ENCODE measurements around the gene C19orf85.

DNA sequence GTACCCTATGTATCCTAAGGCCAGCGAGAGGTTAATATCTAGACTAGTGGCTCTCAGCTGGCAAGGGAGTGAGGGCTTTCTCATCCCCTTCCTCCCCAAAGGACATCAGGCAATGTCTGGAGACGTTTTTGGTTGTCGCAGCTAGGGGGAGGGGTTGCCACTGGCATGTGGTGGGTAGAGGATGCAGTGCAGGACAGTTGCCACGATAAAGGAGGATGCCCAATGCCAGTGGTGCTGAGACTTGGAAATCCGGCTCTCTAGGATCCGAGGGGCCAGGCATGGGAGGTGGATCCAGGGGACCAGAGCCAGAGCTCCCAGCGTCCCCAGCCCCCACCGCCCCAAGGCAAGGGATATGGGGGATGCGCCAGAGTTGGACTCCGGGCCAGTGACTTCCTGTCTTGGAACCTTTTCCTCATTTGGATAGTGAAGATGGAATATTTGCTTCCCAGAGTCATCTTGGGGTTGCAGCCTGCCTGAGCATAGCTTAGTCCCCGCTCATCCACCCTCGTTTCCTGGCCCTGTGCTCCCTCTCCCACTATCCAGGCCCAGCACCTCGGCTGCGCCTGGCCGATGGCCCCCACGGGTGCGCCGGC lies 28.6 kb upstream of the C19orf85 start:
- TF ChIP-seq FOXA1 (IDR thresholded peaks at IDR 0.05) (no peak), GABPA (IDR thresholded peaks at IDR 0.05 in 1 of 2, conservative IDR thresholded peaks at IDR 0.05 in 1 of 2) (no peak)

Data from liver (tissue), 2 donors.